HG03469 (cell line): Measurements from ENCODE around the gene SBNO2.
"Not testable (repeated sequence)": the region's sequence is repeated elsewhere in the genome, so short reads cannot be mapped to it uniquely, and the experiment has no call there.

ENCODE experiments used
- ATAC-seq: cut with Tn5 transposase; IDR thresholded peaks from one replicate; pipeline ENCODE4 v1.9.1; 2021; ENCODE audit warnings: mild to moderate bottlenecking, moderate library complexity, moderate number of reproducible peaks; ENCODE audit not compliant: unreplicated experiment

SBNO2 gene

DNA sequence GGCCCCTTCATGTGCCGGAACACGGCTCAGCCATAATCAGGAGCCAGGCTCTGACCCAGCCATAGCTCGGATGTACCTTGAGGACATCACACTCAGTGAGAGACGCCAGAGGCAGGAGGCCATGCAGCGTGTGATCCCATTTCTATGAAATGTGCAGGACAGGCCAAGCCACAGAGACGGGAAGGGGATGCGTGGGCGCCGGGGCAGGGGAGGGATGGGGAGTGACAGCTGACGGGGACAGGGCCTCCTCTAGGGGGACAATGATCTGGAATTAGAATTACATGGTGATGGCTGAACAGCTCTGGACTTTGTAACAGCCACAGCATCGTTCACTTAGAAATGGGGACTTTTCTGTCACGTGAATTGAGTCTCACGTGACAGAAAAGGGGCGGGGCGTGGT, 34.9 kb downstream of the SBNO2 start:
- no peak for ATAC-seq

DNA sequence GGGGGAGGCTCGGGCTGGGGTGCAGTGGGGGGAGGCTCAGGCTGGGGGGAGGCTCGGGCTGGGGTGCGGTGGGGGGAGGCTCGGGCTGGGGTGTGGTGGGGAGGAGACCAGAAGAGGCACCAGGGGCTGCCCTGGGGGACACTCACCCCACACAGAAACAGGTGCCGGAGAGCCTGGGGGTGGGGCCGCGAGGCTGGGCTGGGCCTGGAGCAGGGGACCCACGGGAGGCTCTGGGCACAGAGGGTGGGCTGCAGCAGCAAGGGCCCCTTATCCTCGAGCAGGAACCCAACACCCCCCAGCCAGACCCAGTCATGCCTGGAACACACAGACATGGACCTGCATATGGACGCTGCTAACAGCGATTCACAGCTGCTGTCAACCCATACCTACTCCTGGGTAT, 35.9 kb downstream of the SBNO2 start:
- no peak for ATAC-seq

DNA sequence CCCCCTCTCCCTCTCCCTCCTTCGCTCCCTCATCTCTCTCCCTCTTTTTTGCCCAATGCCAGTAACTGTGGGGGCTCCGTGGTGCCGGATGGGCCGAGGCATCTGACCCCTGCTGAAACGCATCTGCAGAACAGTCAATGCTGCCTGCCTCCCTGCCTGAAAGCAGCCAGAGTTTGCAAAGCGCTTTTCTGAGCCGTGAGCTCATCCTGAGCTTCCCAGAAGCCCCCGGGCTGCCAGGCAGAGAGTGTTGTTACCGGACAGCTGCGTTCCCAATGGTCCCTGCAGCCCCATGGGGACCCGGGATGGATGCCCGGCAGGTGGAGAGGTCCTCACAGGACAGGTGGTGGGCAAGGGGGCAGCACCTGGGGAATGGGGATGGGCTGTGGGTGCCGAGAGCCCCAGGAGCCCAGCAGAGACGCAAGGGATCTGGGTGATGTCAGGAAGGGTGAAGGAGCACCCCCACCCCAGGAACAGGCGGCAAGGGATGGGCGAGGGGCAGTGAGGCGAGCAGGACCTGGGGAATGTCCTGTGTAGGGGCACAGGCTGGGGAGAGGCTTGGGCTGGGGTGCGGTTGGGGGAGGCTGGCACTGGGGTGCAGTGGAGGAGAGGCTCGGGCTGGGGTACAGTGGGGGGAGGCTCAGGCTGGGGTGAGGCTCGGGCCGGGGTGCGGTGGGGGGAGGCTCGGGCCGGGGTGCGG, 37.3 kb downstream of the SBNO2 start:
- no peak for ATAC-seq

DNA sequence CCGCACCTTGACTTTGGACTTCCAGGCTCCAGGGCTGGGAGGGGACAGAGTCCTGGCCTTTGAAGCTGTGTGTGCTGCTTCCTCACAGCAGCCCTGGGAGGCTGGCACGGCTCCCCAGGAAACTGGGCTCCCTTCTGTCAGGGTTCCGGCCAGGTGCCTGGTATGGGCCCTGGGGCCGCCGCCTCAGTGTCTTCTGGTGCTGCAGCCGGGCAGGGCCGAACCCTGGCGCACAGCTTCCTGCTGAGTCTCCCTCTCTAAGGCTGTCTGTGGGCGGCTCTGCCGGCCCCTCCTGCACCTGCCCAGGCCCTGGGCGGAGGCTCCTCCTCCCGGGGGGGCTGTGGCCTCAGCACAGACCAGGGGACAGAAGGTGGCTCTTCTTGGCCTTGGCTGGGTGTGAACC, 37.9 kb downstream of the SBNO2 start:
- no peak for ATAC-seq

DNA sequence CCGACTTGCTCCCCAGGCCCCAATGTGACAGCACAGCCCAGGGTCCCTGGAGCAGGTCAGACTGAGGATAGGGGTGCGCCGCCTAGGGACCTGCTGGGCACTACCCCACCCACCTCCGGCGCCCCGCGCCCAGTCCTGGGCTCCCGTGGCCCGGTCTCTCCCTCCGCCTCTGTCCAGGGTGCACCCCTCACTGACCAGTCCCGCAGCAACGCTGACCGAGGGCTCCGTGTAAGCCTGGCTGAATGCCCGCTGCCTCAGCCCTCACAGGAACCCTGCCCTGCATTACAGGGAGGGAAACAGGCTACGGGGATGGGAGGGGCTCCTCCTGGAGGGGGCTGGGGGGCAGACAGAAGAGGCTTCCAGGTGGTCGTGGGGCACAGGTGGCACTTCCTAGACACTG, 38.6 kb downstream of the SBNO2 start:
- ATAC-seq: no peak

DNA sequence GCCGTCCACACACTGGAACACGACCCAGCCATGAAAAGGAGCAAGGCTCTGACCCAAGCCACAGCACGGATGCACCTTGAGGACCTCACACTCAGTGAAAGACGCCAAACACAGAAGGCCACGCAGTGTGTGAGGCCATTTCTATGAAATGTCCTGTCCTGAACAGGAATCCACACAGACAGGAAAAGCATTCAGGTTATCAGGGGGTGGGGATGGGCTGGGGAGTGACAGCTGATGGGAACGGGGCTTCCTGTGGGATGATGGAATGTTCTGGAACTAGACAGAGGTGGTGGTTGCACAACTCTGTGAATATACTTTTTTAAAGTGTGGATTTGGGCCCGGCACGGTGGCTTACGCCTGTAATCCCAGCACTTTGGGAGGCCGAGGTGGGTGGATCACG, 39.6 kb downstream of the SBNO2 start:
- ATAC-seq: no peak

DNA sequence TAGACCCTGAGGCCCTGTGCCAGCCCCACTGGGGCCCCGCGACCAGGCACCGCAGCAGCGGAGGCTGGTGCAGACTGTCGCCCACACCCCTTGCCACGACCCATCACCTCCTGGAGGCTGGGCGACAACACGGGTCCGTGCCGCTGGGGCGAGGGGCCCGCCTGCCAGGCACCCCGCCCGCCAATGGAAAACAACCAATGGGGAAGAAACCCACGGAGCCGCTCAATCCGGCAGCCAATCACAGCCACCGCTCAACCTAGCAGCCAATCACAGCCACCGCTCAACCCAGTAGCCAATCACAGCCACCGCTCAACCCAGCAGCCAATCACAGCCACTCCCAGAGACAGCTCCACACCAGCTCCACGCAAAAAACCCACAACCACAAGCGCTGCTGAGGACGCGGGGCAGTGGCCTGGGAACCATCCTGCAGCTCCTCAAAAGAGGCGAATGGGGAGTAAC, 40.6 kb downstream of the SBNO2 start:
- peak; percentile 30 for ATAC-seq

DNA sequence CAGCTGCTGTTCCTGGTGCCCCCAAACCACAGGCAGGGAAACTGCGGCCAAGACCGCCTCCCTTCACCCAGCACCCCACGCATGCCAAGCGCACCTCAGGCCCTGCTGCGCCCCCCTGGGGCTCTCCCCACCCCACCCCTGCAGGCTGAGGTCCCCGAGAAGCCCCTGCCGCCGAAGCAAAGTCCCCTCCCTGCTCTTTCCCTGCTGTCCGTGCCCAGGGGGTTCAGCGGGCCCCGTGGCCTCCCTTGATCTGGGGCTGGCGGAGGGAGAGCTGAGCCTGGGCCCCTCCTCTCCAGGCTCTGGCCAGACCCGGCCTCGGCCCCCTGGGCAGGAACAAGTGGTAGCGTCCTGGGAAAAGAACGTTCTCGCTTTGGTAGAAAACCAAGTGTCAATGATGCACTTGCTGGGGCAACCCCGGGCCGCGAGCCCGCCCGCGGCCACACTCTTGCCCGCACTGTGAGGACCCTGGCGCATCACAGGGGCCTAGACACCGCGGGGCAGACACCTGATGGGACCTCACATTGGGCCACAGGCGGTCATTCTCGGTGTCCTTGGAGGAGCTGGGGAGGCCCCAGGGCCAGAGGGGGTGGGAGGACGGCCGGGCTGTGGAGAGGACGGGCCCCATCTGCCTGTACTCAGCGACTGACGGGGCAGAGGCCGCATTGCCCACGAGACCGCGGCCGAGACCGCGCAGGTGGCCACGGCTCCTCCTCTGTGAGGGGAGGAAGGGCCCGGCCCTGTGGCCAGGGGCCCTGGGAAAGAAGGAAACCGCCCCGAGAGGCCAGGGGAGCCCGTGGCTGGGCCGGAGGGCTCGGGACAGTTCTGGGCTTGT, 41.3 kb downstream of the SBNO2 start:
- ATAC-seq: no peak

DNA sequence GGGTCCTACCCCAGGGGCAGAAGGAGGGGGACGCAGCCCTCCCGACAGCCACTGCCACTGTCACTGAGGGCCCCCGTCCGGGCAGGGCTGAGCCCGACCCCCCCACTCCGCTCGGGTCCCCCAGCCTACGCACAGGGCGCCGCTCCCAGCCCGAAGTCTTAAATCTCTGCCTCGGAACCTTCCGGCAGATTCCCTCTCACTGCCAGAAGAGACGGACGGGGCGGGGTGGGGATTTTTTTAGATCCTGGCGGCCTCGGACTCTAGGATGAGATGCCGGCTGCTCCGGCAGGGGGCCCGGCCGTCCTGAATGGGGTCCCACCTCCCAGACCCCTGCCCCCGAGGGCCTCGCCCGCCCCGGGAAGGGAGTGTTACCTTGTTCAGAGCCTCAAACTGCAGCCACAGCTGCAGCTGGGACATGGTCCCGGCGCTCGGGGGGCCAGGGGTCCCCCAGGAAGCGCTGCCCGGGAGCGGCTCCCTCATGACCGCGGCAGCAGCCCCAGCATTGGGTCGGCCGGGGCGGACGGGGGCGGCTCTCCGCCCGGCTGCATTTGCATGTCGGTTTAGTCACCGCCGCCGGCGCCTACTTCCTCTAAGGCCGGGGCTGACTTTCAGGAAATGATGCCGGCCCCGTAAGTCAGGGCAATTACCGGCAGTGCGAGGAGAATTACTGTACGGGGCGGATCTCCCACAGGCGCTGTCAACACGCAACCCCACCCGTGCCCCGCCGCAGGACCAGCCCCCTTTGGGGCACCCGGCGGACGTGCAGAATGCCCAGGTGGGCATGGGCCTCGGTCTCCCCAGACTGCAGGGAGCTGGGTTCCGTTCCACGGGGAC, 42.1 kb downstream of the SBNO2 start:
- ATAC-seq: no peak

DNA sequence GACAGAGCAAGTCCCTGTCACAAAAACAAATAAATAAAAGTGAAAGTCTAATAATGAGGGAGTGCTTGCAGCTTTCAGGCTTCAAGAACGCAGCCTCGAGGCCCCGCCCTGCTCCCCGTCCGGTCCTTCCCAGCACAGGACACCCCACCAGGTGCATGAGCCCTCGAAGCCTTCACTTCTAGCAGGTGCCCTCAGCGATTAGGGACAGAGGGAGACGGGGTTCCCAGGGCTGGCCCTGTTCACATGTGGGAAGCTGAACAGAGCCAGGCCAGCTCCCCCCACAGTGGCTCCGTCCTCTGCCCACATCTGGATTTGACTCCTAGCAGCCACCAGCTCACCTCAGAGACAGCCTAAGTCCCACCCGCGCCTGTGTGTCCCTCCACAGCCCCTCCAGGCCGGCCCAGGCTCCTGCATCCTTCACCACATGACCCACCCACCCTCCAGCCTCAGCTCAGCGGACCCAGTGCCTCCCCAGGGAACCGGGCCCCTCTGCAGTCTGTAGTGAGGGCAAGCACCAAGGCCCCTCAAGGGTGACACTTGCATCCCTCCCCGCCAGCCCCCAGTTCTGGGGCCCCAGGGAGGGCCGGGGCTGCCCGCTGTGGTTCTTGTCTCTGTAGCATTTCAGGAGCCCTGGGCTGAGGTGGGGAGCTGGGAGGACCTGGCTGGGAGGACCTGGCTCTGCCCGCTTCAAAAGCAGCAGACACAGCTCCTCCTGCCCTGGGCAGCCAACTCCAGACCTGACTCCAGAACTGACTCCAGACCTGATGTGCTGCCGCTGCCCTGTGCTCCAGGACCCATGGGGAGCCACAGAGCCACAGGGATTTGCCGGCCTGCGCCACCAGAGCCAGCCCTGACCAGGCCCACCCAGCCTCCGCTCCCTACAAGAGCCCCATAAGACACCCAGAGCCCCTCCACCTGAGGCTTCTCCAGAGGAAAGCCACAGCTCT, 43.0 kb downstream of the SBNO2 start:
- ATAC-seq: no peak

DNA sequence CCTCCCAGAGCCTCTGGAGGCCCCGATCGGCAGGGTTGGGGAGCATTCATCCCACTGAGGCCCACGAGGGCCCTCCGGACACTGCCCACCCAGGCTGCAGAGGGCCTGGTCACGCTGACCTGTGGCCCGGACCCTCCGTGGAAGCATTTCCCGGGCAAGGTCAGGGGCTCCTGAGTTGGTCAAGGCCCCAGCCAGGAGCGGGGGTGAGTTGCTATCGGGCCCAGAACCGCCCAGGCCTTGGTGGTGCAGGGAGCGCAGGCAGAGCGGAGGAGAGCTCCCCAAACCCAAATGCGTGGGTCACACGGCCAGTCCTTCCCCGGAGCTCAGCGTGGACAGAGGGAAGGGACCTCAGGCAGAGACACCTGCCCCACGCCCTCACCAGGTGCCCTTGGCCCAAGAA, 44.5 kb downstream of the SBNO2 start:
- no peak for ATAC-seq

DNA sequence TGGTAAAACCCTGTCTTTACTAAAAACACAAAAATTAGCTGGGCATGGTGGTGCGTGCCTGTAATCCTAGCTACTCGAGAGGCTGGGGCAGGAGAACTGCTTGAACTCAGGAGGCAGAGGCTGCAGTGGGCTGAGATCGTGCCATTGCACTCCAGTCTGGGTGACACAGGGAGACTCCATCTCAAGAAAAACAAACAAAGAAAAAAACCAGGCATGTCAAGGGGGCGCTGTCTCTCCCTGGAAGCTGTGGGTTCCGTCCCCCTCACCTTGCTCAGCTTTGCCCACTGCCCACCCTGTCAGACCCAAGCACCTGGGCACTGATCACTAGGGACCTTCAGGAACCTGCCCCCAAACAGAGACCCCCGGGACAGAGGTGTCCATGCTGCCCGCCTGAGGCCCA, 45.0 kb downstream of the SBNO2 start:
- ATAC-seq: not testable (repeated sequence)

DNA sequence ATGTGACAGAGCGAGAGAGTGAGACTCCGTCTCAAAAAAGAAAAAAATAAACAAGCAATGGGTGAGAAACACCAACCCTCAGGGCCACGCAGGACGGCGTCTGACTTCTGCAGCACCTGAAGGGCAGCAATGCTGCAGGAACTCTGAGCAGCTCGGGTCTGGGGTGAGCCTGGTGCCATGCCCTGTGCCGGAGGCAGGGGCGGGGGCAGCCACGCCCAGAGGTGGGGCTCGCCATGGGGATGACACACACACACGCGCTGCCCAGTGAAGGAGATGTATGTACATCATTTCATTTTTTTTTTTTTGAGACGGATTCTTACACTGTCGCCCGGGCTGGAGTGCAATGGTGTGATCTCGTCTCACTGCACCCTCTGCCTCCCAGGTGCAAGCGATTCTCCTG, 46.0 kb downstream of the SBNO2 start:
- ATAC-seq: no peak

DNA sequence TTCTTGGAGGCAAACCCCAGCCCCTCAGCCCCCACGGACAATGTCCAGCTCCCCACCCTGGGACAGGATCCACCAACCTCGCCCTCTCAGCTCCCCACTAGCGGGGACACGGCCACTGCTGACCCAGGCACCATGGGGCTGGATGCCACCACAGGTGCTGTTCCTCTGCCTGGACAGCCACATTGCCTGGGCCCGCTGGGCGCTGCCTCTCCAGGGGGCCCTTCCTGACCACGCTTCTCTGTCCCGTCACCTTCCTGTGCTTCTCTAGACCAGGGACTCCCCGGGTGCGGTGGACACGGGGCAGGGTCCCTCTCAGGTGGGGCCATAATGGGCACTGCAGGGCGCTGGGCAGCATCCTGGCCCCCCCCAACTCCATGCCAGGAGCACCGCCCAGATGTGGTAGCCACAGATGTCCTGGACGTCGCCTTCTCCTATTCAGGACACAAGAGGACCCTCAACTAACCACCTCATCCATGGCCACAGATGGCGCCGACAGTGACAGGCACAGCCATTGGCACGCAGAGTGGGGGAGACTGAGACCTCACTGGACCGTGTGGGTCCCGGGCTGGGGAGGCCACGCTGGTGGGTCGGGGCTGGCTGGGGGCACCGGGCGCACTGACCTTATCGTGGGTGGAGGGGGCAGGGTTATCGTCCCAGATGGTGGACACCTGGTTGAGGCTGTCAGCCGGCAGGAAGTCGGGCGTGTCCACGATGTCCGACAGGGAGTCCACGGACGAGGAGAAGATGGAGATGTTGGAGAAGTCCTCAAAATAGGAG, 46.9 kb downstream of the SBNO2 start:
- no peak for ATAC-seq

DNA sequence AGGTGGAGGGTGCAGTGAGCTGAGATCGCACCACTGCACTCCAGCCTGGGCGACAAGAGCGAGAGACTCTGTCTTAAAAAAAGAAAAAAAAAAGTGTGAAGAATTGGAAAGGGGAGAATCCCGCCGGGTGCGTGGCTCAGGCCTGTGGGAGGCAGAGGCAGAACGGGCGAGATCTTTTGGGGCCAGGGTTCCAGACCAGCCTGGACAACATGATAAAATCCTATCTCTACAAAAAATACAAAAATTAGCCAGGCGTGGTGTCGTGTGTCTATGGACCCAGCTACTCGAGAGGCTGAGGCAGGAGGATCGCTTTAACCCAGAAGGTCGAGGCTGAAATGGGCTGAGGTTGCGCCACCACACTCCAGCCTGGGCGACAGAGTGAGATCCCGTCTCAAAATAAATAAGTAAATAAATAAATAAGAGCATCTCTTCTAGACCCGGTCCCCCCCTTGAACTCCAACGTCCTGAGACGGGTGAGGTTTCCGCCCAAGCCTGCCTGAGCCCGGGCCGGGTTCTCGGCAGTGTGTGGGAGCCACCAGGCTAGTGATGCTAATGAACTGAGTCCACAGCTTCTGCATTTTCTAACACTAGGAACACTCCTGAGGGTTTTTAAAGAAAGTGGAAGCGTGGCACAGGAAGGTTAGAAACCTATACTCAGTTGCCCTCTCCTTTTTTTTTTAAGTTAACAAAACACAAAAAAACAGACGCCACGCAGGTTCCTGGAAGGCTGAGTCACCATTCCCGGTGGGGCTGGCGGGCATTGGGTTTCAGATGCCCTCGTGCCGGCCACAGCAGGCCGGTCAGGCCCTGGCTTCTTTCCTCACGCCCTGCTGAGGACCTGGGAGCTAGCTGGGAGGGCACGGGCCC, 48.2 kb downstream of the SBNO2 start:
- ATAC-seq: no peak

DNA sequence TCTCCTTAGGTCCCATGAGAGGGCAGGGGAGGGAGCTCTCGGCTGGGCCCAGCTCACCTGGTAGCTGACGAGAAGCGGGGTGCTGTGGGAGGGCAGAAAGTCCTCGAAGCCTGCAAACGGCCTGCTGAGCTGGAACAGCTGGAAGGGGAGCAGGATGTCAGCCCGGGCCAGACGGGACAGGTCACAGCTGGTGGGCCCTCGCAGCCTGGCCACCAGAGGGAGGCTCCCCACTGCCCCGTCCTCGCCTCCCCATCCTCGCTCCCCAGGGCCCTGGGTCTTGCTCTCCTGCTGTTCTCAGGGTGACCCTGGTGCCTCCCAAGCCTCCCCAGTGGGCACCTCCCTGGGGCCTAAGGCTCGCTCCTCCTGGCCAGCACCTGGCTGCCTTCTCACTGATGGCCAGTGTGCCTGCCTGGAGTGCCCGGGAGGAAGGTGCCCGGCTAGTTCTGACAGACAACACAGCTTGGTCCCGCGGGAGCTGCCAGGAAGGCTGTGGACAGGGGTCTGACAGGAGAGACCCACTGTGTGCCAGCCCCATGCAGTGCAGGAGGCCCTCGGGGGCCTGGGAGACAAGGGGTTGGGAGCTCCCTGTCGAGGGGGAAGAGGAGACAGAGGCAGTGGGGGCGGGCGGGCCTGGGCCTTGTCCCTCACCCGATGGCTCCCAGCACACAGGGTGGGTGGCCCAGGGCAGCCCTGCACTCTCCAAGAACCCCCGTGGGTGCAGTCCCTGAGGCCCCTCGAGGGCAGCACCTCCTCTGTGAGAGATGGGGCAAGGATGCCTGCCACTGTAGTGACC, 50.0 kb downstream of the SBNO2 start:
- ATAC-seq: no peak

DNA sequence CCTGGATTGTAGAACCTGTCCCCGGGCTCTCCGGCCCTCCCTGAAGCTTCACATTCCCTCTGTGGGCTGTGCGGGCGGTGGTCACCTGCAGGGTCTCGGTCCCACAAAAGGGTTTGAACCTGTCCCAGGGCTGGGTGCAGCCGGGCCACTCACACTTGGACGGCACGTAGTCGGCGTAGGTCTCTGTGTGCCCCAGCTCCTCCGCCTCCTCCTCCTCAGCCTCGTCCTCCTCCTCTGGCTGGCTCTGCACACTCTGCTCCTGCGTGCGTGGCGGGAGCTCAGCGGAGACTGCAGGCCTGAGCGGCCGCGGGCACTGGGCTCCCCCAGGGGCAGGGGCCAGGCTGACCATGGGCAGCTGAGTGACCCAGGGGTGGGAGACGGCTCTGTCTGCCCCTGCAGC, 50.7 kb downstream of the SBNO2 start:
- ATAC-seq: no peak

DNA sequence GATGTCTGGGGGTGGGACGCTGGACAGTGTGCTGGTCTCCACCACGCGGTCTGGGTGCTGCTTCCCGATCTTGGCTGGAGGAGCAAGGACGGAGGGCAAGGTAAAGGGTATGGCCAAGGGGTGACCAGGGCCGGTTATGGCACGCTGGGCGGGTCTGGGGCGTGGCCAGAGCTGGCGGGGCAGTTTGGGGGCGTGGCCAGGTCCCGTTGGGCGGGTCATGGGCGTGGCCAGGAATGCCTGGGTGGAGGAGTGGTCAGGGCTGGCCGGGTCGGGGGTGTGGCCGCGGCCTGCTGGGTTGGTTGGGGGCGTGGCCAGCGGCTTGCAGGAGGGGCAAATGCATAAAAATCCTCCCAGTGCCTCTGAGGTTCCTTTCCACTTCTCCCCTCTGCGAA, 51.1 kb downstream of the SBNO2 start:
- ATAC-seq: no peak
